ENCODE data around the gene LZTFL1. TPM values are rescaled to one million over a fixed set of nuclear protein-coding genes. Genes with fewer than 3 reads are reported as not detected.

Gene LZTFL1
- total RNA-seq, 2 donors from 2014 or later, result 8.3 to 8.9 TPM

DNA sequence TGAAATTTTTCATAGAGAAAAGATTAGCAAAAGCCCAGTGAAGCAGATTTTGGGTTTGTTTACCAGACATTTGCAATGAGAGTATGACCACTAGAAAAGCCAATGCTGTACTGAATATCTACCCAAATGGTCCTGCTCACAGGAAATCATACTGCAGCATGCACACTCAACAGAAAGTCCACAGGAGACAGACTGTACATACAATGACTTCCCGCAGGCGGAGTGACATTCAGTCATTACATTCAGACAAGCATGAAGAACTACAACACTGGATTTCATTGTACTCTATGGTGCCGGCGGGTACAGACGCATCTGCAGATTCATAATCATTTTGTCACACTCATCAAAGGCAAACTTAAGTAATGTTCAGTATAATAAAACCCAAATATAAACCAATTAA, 11.8 kb downstream of the LZTFL1 start:
- Histone ChIP-seq H3K4me3 (no peak overlapping the region), H3K36me3 (peaks cover 53% of the 10 kb centered on the region), H3K27me3 (no peaks in the 10 kb centered on the region), H3K4me1 (no peaks in the 10 kb centered on the region), H3K9me3 (no peaks in the 10 kb centered on the region), H3K27ac (no peak overlapping the region)
- TF ChIP-seq, protein P1, sequence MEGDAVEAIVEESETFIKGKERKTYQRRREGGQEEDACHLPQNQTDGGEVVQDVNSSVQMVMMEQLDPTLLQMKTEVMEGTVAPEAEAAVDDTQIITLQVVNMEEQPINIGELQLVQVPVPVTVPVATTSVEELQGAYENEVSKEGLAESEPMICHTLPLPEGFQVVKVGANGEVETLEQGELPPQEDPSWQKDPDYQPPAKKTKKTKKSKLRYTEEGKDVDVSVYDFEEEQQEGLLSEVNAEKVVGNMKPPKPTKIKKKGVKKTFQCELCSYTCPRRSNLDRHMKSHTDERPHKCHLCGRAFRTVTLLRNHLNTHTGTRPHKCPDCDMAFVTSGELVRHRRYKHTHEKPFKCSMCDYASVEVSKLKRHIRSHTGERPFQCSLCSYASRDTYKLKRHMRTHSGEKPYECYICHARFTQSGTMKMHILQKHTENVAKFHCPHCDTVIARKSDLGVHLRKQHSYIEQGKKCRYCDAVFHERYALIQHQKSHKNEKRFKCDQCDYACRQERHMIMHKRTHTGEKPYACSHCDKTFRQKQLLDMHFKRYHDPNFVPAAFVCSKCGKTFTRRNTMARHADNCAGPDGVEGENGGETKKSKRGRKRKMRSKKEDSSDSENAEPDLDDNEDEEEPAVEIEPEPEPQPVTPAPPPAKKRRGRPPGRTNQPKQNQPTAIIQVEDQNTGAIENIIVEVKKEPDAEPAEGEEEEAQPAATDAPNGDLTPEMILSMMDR (IDR thresholded peaks at IDR 0.05), result no peak
- no peak for DNase-seq (ENCODE audit: low spot score)

DNA sequence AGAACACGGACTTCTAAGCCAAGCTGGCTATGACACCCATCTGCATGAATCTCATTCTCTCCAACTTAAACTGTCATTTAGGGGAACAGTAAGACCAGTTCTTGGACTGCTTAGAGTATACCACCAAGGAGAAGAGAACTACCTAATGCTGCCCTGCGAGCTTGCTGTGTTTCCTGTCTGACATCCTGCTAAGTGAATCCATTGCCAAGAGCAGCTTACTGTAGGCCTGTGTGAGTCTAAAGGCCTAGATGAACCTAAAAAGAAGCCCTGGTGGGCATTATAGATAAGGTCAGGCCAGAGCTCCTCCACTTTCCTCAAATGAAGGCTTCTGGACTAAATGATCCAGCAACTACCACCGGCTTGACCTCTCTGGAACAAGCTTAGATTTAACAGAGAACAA, 15.0 kb downstream of the LZTFL1 start:
- Histone ChIP-seq H3K4me1 (no peaks in the 10 kb centered on the region), H3K4me3 (no peak overlapping the region), H3K36me3 (peaks cover 45% of the 10 kb centered on the region), H3K27ac (no peak overlapping the region), H3K9me3 (no peaks in the 10 kb centered on the region), H3K27me3 (no peaks in the 10 kb centered on the region)
- TF ChIP-seq, protein P1 (IDR thresholded peaks at IDR 0.05), result no peak
- DNase-seq (ENCODE audit: low spot score), result no peak

DNA sequence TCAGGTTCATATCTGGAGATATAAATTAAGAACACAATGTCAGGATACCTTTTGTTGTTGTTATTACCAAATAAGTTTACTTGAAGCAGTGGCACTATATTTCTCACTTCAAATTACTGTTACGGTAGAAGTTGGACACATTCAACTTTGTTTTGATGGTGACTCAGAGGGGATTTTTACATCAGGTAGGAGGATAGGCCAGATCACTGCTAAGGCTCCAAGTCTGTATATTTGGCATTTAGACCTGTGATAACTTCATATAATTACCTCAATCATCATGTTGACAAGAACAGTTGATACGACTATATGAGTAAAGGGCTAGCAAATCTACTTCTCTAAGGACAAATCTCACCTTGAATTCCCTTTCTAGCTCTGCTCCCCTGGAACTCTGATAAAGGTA, 15.6 kb downstream of the LZTFL1 start:
- DNase-seq (ENCODE audit: low spot score), result no peak
- TF ChIP-seq, protein P1 (IDR thresholded peaks at IDR 0.05), result no peak
- Histone ChIP-seq H3K27ac (no peak overlapping the region), H3K9me3 (no peaks in the 10 kb centered on the region), H3K36me3 (peaks cover 44% of the 10 kb centered on the region), H3K4me3 (no peak overlapping the region), H3K27me3 (no peaks in the 10 kb centered on the region), H3K4me1 (no peaks in the 10 kb centered on the region)

DNA sequence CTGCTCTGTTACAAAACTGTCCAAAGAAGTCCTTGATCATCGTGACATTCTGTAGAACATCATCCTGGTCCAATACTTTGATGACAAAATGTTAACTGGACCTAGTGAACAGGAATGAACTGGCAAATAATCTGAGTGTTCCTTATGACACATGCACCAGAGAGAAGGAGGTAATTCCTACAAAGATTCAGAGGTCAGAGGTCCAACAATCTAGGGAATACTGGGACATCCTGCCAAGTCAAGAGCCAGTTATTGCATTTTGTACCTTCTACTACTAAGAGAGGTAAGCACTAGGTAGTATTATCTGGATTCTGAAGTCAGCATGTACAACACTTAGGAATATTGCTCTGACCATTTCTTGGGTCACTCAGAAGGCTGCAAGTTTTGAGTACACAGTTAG, 20.8 kb downstream of the LZTFL1 start:
- Histone ChIP-seq H3K4me1 (peaks cover 0 to 18% of the 10 kb centered on the region in 2 donors), H3K27me3 (no peaks in the 10 kb centered on the region), H3K9me3 (no peaks in the 10 kb centered on the region), H3K36me3 (peaks cover 17% of the 10 kb centered on the region), H3K4me3 (no peak overlapping the region), H3K27ac (no peak overlapping the region)
- TF ChIP-seq, protein P1 (IDR thresholded peaks at IDR 0.05), result no peak
- no peak for DNase-seq (ENCODE audit: low spot score)

DNA sequence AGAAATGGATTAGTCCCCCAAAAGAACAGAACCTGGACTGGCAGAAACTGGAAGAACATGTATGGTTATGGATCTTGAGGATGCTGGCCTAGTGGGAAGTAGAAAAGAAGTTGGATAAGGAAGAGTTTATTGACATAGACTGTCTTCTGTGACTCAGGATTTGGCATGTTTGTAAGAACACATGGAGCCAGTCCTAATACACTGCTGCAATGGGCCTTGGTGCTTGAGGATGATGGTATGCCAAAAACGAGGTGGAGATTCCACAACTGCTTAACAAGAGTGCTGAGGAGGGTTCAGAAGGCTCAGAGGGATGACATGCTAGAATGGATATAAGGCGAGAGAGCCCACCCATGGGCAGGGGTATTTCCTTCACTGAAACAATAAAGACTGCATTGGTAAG, 22.4 kb downstream of the LZTFL1 start:
- Histone ChIP-seq H3K27ac (no peak overlapping the region), H3K4me1 (peaks cover 0 to 19% of the 10 kb centered on the region in 2 donors), H3K27me3 (no peaks in the 10 kb centered on the region), H3K36me3 (peaks cover 1% of the 10 kb centered on the region), H3K4me3 (no peak overlapping the region), H3K9me3 (no peaks in the 10 kb centered on the region)
- no peak for DNase-seq (ENCODE audit: low spot score)
- TF ChIP-seq, protein P1 (IDR thresholded peaks at IDR 0.05), result no peak

DNA sequence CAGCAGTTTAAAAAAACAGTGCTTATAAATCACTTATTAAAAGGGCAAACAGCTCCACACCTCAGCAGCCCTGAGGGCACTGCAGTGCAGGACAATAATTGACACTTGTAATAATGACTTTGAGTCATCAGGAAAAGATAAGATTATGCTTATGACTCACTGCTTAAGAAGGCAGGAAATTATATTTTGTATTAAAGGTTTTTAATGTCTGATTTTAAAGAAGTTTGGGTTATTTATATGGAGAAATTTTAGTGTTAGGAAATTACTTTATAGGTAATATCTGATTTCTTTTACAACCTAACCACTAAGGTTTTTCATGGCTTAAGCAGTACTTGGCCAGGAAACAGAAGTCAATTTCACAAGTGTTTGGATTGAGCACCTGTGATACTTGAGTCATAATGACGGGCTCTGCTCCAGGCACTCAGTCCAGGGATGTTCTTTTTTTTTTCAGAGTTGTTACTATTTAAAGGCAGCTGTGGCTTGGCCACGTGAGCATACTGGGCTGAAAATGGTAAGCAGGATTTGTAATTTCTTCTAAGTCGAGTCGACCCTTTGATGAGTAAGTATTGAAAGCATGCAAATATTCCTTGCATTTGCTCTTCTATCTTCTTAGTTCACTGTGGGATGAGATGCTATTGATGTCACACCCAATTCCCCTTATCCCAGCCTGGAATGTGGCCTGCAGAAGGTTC, 23.9 kb downstream of the LZTFL1 start:
- Histone ChIP-seq H3K27ac (no peak overlapping the region), H3K36me3 (no peaks in the 10 kb centered on the region), H3K4me1 (peaks cover 0 to 19% of the 10 kb centered on the region in 2 donors), H3K4me3 (no peak overlapping the region), H3K9me3 (no peaks in the 10 kb centered on the region), H3K27me3 (no peaks in the 10 kb centered on the region)
- TF ChIP-seq, protein P1 (IDR thresholded peaks at IDR 0.05), result no peak
- no peak for DNase-seq (ENCODE audit: low spot score)
